Measurements from ENCODE around the gene APOL3.

GRCh38 chr22:36165141-36165540 lies 4.6 kb upstream of the APOL3 start:
- TF ChIP-seq CTCF (conservative IDR thresholded peaks at IDR 0.05; ENCODE audit: low read length) (no peak), EZH2phosphoT487 (IDR thresholded peaks at IDR 0.05; ENCODE audit: borderline replicate concordance) (no peak)
